GM19238 (cell line): ENCODE measurements around the gene SLC2A13.
A peak's percentile ranks its signal among the peaks of the same experiment; 100 is the strongest.
"Not testable (repeated sequence)": the region's sequence is repeated elsewhere in the genome, so short reads cannot be mapped to it uniquely, and the experiment has no call there.

ENCODE experiments used
- DNase-seq: peaks from one replicate; pipeline ENCODE4 v3.0.0; 2011; ENCODE audit warnings: low spot score; ENCODE audit not compliant: insufficient read length

SLC2A13 gene

DNA sequence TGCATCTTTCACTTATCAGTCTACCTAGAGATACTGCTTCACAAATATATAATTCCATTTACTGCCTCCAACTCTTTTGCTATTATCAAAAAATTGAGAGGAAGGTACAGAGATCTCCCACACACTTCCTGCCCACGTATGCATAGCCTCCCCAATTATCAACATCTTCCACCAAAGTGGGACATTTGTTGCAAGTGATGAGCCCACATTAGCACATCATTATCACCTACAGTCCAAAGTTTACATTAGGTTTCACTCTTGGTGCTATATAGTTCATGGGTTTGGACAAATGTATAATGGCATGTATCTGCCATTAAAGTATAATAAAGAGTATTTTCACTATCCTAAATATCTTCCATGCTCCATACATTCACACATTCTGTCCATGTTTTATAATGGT lies 66.3 kb downstream of the SLC2A13 start:
- no peak for DNase-seq

DNA sequence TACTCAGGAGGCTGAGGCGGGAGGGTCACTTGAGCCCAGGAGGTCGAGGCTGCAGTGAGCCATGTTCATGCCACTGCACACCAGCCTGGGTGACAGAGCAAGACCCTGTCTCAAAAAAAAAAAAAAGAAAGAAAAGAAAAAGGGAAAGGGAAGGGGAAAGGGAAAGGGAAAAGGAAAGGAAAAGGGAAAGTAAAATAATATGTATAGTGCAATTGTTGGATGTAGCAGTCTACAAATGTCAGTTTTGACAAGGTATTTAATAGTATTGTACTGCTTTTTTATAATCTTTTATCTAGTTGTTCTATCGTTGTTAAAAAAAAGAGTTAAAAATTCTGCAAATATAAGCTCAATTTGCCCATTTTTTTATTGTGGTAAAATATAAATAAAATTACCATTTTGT lies 67.3 kb downstream of the SLC2A13 start:
- DNase-seq: no peak

DNA sequence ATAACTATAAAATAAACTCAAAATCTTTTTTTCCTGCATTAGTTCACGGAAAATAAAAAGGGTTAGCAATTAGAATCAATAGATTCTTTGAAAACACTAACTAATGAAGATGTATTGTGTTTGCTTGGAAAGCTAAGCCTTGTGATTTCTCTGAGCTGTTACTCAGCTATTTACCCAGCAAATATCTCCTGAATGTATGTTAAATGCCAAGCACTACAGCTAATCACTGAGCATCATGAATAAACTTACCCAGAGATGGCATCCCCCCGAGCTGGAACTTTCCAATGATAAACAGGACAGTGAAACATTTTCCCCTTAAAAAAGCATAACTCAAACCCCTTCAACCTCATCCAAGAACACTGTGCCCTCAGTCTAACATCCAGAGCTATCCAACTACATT lies 71.2 kb downstream of the SLC2A13 start:
- no peak for DNase-seq

DNA sequence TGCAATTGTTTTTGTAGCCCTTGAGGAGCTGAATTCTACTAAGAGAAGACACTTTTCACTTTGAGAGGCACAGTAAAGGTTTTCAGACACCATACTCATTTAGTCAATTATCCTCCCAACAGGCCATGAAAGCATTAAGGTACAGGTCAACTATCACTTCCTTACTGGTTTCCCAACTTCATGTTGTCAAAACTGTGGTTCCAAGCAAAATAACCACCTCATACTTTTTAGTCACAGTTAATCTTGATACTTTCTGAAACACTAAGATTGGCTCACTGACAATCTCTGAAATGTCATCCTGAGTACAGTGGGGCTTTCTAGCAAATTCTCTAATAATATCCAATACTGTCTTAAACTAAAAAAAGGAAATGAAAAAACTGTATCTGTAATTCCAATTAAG lies 71.7 kb downstream of the SLC2A13 start:
- no peak for DNase-seq

GRCh38 chr12:40033242-40033630 lies 72.6 kb downstream of the SLC2A13 start:
- DNase-seq: no peak

GRCh38 chr12:40032433-40033241 lies 73.2 kb downstream of the SLC2A13 start:
- no peak for DNase-seq

GRCh38 chr12:40031965-40032364 lies 73.9 kb downstream of the SLC2A13 start:
- no peak for DNase-seq

- DNase-seq: not testable (repeated sequence)
These were observed 74.9 kb downstream of the SLC2A13 start for GRCh38 chr12:40030970-40031369.

DNA sequence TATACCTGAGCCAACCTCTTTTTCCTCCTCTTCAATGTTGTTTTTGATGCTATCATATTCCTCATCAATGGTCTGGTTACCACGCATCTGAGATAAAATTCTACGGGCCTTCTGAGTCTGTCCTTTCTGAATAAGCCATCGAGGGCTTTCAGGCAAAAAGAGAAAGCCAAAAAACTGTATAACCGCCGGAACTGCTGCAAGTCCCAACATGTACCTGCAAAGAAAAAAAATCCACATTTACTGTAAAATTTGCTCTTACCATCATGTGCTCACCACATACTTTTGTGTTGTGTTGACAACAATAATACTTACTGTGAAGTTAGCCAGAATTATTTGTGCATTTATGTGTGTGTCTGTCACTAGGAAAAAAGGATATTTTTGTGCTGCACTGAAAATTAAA lies 77.6 kb downstream of the SLC2A13 start:
- no peak for DNase-seq

DNA sequence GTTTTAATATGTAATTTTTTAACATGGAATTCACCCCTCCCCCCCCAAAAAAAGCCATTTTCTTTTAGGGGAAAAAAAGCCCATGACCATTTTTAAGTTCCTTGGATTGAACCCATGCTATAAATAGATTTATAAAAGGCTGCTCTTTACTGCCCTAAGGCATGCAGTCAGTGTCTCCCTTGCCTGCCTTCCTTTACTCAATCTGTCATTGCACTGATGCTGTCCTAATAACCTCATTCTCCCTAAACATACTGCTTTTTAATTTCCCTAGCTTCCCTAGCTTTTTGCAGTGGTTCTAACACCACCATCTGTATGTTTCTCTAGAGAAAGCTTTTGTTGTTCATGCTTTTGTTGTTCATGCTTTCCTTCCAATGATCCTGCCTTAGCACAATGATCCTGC lies 83.0 kb downstream of the SLC2A13 start:
- no peak for DNase-seq

GRCh38 chr12:40020261-40020691 lies 85.6 kb downstream of the SLC2A13 start:
- DNase-seq: no peak

- DNase-seq: no peak
These were observed 88.4 kb downstream of the SLC2A13 start for GRCh38 chr12:40017488-40017887.

DNA sequence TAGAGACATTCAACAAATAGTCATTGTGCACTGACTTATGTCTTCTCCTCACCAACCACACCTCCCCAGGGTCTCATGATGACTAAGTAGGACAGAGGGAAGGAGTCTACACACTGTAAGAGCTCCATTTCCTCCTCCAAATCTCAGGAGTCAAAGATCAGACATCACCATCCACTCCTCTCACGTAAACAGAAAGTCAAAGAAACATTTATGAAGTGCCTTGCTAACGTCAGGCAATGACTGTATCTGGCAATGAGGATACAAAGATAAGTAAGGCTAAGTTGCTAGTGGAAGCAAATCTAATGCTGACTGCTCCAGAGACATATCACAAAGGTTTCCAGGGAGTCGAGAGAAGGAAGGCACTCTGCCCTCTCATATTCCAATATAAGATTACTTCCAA lies 88.9 kb downstream of the SLC2A13 start:
- DNase-seq: no peak

GRCh38 chr12:40015881-40016280 lies 90.0 kb downstream of the SLC2A13 start:
- DNase-seq: no peak

DNA sequence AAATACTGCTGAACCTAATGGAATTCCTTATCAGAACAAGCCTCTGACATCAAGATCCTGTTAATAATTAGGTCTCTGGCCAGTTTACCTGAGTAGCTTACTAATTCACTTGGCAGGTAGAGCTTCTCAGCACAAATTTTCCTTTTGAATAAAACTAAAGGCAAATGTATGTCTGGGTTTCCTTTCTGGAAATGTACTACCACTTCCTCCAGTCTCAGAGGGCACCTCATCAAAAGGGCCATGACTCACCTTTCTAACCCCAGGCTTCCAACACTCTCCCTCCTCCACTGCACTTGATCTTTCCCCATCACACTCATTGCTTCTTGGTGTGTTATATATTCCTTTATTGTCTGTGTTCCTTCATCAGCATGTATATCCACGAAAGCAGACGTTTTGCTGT lies 90.5 kb downstream of the SLC2A13 start:
- no peak for DNase-seq

DNA sequence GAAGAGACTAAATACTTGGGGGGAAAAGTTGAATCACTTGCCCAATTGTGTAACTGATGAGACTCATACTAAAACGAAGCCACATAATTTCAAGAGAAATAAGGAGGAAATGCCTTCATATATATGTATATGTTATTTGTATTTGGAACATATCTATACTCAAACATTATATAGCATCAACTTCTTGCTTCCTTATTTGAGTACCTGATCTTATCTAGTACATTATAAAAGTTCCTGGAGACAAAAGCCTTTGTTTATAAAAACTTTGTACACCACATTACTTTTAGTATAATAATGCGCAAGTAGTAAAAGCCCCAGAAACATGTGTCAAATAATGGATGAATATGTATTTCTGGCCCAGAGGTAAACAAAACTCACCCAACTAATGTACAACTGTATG lies 92.0 kb downstream of the SLC2A13 start:
- DNase-seq: no peak

DNA sequence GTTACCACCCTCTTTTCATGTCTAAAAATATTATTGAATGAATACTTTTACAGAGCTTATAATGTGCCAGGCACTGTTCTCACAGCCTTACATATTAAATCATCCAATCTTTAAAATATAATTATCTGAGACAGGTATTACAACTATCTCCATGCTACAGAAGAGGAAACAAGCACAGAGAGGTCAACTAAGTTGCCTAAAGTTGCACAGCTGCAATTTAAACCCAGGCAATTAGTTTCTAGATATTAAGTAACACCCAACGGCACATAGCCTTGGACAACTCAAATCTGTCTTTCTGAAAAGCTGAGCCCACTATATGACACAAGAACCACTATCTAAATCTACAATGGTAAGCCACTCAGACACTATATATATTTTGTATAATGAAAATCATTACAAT lies 92.6 kb downstream of the SLC2A13 start:
- no peak for DNase-seq

DNA sequence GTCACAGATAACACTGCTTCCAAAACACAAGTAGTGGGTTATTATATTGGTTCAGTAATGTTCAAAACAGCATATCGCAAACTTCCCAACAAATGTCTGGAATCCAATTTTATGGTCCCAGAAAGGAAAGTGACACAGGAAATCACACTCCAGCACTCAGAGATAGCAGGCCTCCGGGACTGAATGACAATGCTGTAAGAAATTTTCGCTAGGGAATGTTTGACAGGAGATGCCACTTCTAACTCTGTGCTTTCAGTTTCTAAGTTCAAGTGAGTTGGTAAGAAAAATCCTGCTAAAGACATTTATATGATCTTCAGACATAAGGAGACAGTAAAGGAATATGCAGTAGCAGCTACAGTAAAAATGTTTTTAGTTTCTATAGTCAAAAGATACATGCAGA lies 93.2 kb downstream of the SLC2A13 start:
- no peak for DNase-seq

- no peak for DNase-seq
These were observed 94.1 kb downstream of the SLC2A13 start for GRCh38 chr12:40011775-40012129.

DNA sequence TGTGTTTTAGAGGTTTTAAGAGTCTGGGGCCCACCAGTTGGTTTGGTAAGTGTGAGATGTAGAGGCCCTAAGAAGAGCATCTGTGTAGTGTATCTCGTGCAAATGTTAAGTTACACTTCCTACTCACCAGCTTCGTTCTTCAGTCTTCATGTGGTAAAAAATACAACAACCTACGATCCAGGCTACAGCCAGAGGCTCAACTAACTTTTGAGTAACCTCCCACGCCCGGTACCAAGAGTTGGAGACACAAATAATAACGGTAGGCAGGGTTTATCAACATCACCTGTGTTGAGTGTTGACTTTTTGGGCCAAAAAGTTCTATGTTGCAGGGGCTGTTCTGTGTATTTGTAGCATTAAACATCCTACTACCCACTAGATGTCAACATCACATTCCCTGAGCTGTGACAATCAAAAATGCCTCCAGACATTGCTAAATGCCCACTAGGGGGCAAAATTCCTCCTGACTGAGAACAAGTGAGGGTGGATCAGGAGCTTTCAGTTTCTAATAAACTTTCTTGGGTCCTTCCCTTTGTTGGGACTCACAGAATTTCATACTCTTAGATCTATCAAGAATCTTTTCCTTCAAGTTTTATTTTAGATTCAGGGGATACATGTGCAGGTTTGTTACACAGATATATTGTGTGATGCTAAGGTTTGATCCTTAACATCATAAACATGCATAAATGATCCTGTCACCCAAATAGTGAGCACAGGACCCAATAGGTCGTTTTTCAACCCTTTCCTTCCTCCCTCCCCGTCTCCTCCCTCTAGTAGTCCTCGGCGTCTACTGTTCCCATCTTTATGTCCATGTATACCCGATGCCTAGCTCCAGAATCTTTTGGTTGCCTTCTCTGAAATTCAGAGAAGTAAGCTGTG lies 94.7 kb downstream of the SLC2A13 start:
- peak; percentile 32 for DNase-seq

DNA sequence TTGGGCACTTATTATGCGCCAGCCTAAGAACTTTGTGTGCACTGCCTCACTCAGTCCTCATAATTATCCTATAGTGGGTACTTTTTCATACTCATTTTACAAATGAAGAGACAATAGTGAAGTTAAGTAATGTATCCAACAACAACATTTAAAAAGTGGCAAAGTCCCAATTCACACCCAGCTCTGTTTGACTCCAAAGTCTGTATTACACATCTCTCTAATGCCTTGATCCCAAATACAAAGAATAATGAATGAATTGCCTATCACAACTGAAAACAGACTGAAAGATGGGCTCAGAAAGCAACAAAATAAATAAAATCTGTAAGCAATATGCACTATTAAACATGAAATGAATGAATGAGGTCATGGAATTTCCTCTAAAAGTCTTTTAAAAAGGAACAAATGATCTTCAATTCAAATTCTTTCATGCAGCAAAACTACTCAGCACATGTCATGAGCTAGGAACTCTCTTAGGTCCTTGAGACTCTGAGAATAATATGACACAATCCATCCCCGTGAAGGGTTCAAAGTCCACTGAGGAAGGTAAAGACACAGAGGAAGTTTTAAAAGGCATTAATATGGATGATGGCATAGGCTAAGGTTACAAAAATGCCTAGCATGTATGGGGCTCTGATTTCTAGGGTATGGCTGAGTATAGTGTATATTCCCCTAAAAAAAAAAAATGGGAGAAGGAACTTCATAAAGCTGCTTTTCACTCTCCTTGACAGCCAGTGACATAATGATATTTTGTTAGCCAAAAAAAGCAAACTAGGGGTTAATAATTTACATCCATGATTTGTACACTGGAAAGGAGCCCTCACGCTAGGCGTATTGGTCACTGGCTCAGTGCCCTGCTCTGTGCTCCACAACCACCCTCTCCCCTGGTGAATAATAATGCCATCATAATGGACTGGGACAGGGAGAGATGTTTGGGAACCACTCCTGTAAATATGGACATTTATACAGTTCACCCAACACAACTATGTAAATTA lies 103.4 kb downstream of the SLC2A13 start:
- no peak for DNase-seq
